CD4-positive, alpha-beta T cell (primary cell): ENCODE data around the gene TSHZ3. TPM values are rescaled to one million over a fixed set of nuclear protein-coding genes. Genes with fewer than 3 reads are reported as not detected.

ENCODE experiments used
- ATAC-seq: fragments of 200-7000 bp; cut with Tn5 transposase; one replicate; pipeline ENCODE4 v1.10.0; 2022; ENCODE audit warnings: mild to moderate bottlenecking; ENCODE audit not compliant: poor library complexity
- CTCF ChIA-PET: fragments of 350-600 bp; sonication (Branson Sonifier 250); formaldehyde crosslinking; loops from one replicate; lab custom pipeline; 2021; ENCODE audit warnings: antibody characterized with exemption, inconsistent platforms; lab: Charles Lee
- POLR2A ChIA-PET: fragments of 350-600 bp; sonication (Branson Sonifier 250); formaldehyde crosslinking; loops from one replicate; lab custom pipeline; 2021; ENCODE audit warnings: antibody characterized with exemption, inconsistent platforms; lab: Charles Lee
- DNase-seq, 14 experiments: peaks; one replicate each; pipeline ENCODE4 v3.0.0-alpha.2; 2013 to 2020; ENCODE audit warnings: mixed read lengths in 2 of 14
- H3K27ac ChIP-seq, 2 donors: one replicate each; pipeline versions ENCODE4 v1.5.1 to v1.7.0; 2013; ENCODE audit warnings: low read length in 2 of 2, low read depth in 1 of 2, mild to moderate bottlenecking in 1 of 2
- H3K27me3 ChIP-seq, 2 experiments: 1 replicate in 1 of 2; 2 replicates in 1 of 2; pipeline versions ENCODE4 v1.6.1 to v1.7.0; 2013; ENCODE audit warnings: low read length in 2 of 2, control low read depth in 1 of 2, mild to moderate bottlenecking in 1 of 2, moderate library complexity in 1 of 2; ENCODE audit not compliant: insufficient read depth in 2 of 2, control insufficient read depth in 1 of 2
- H3K36me3 ChIP-seq: one replicate; pipeline ENCODE4 v1.6.1; 2013; ENCODE audit warnings: low read length, control low read depth; ENCODE audit not compliant: insufficient read depth
- H3K4me1 ChIP-seq: one replicate; pipeline ENCODE4 v1.6.1; 2013; ENCODE audit warnings: low read length, control low read depth; ENCODE audit not compliant: insufficient read depth
- H3K4me3 ChIP-seq: one replicate; pipeline ENCODE4 v1.5.1; 2013; ENCODE audit warnings: mild to moderate bottlenecking, low read length, moderate library complexity
- H3K9me3 ChIP-seq, 2 experiments: 1 replicate in 1 of 2; 2 replicates in 1 of 2; pipeline versions ENCODE4 v1.6.1 to v1.7.0; 2013; ENCODE audit warnings: low read length in 2 of 2, mild to moderate bottlenecking in 2 of 2, control low read depth in 1 of 2, moderate library complexity in 1 of 2; ENCODE audit not compliant: control insufficient read depth in 1 of 2, insufficient read depth in 1 of 2
- H3K27ac Mint-ChIP-seq: one replicate; pipeline ENCODE4 v1.8.0; 2020; ENCODE audit warnings: mixed read lengths
- H3K27me3 Mint-ChIP-seq: one replicate; pipeline ENCODE4 v1.8.0; 2021; ENCODE audit warnings: mixed read lengths
- H3K36me3 Mint-ChIP-seq: one replicate; pipeline ENCODE4 v1.8.0; 2021; ENCODE audit warnings: low read depth, mixed read lengths
- H3K4me1 Mint-ChIP-seq: one replicate; pipeline ENCODE4 v1.8.0; 2021; ENCODE audit warnings: low read depth, mixed read lengths
- H3K4me3 Mint-ChIP-seq: one replicate; pipeline ENCODE4 v1.8.0; 2020; ENCODE audit warnings: mild to moderate bottlenecking, mixed read lengths
- H3K9me3 Mint-ChIP-seq: one replicate; pipeline ENCODE4 v1.8.0; 2020; ENCODE audit warnings: mixed read lengths
- intact Hi-C, 2 experiments: fragments of 100-400 bp; cut with DNase I in 1 of 2; cut with micrococcal nuclease in 1 of 2; formaldehyde crosslinking; loops; one replicate each; pipeline versions ENCODE4 v1.15.1 to v1.9.0; 2023 to 2025; cut with DNase I, micrococcal nuclease
- total RNA-seq, 174 experiments: library from RNA in 2 of 174; stranded (reverse) in 2 of 174; gene quantifications; one replicate each; pipeline ENCODE4 v1.2.3 and lab custom pipeline; 2021 to 2026
- TF ChIP-seq, protein P1 (sequence below): fragments of 200-600 bp; IDR thresholded peaks from one replicate; pipeline ENCODE4 v1.8.0; 2022; ENCODE audit warnings: antibody characterized with exemption, mild to moderate bottlenecking

Gene TSHZ3
- total RNA-seq, 2 experiments from 2014 or later: 0.38 to 0.61 TPM

- H3K4me1 ChIP-seq: no peaks in the 10 kb centered on the region
- Mint-ChIP-seq H3K4me3 (no peak overlapping the region), H3K9me3 (no peaks in the 10 kb centered on the region), H3K27me3 (no peaks in the 10 kb centered on the region), H3K36me3 (no peaks in the 10 kb centered on the region), H3K4me1 (no peaks in the 10 kb centered on the region), H3K27ac (no peak overlapping the region)
- no peaks in the 10 kb centered on the region for H3K27me3 ChIP-seq
- TF ChIP-seq, protein P1, sequence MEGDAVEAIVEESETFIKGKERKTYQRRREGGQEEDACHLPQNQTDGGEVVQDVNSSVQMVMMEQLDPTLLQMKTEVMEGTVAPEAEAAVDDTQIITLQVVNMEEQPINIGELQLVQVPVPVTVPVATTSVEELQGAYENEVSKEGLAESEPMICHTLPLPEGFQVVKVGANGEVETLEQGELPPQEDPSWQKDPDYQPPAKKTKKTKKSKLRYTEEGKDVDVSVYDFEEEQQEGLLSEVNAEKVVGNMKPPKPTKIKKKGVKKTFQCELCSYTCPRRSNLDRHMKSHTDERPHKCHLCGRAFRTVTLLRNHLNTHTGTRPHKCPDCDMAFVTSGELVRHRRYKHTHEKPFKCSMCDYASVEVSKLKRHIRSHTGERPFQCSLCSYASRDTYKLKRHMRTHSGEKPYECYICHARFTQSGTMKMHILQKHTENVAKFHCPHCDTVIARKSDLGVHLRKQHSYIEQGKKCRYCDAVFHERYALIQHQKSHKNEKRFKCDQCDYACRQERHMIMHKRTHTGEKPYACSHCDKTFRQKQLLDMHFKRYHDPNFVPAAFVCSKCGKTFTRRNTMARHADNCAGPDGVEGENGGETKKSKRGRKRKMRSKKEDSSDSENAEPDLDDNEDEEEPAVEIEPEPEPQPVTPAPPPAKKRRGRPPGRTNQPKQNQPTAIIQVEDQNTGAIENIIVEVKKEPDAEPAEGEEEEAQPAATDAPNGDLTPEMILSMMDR: no peak
- no peak for ATAC-seq
- POLR2A ChIA-PET: no interaction called here
- no peak overlapping the region for H3K4me3 ChIP-seq
- H3K27ac ChIP-seq: no peak overlapping the region
- peak in 2 of 14 experiments; percentile 1 to 19 for DNase-seq
- H3K36me3 ChIP-seq: no peaks in the 10 kb centered on the region
- intact Hi-C loops: no loop called here
- CTCF ChIA-PET: no interaction called here
- no peaks in the 10 kb centered on the region for H3K9me3 ChIP-seq
Observed at GRCh38 chr19:31304831-31305312, 44.4 kb downstream of the TSHZ3 start.

- no peak for ATAC-seq
Observed at GRCh38 chr19:31303262-31303815, 45.9 kb downstream of the TSHZ3 start.

DNA sequence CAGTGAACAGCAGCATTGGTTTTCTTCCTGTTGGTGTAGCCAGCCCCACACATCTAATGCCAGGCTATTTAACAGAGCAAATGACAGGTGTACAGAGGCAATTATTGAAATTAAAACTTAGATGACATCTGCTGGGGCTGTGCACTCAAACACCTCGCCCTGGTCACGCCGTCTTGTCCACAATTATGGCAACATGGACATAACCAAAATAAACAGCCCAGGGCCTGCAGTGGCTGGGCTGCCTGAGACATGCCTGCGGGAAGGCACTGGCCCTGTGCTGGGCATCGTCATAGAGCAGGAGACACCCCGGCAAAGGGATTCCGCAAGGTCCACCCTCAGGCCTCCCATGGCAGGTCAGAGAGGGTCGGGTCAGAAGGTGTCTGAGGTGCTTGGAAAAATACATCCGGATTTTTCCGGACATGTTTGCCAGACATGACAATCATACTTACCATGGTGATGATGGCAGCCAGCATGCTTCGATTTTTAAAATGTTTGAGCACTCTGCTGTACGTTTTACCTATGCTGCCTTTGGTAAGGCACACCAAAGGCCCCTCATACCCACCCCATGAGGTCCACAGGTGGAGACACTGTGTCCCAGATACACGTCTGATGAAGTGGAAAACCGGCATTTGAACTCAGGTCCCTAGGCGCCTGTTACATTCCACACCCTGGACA, 47.8 kb downstream of the TSHZ3 start:
- no peak for DNase-seq
- Mint-ChIP-seq H3K4me1 (no peaks in the 10 kb centered on the region), H3K4me3 (no peak overlapping the region), H3K9me3 (no peaks in the 10 kb centered on the region), H3K36me3 (no peaks in the 10 kb centered on the region), H3K27ac (no peak overlapping the region), H3K27me3 (no peaks in the 10 kb centered on the region)
- TF ChIP-seq, protein P1: no peak
- intact Hi-C loops: no loop called here
- Histone ChIP-seq H3K27ac (no peak overlapping the region), H3K4me3 (no peak overlapping the region), H3K27me3 (no peaks in the 10 kb centered on the region), H3K9me3 (no peaks in the 10 kb centered on the region), H3K4me1 (no peaks in the 10 kb centered on the region), H3K36me3 (no peaks in the 10 kb centered on the region)
- ChIA-PET CTCF (no interaction called here), POLR2A (no interaction called here)
- ATAC-seq: no peak

More at GRCh38 chr19:31303262-31303815, 45.9 kb downstream of the TSHZ3 start:
- Histone ChIP-seq H3K4me1 (no peaks in the 10 kb centered on the region), H3K27ac (no peak overlapping the region), H3K36me3 (no peaks in the 10 kb centered on the region), H3K27me3 (no peaks in the 10 kb centered on the region), H3K9me3 (no peaks in the 10 kb centered on the region), H3K4me3 (no peak overlapping the region)
- intact Hi-C loops: no loop called here
- ChIA-PET POLR2A (no interaction called here), CTCF (no interaction called here)
- no peak for DNase-seq
- H3K27me3 Mint-ChIP-seq: no peaks in the 10 kb centered on the region
- H3K36me3 Mint-ChIP-seq: no peaks in the 10 kb centered on the region
- TF ChIP-seq, protein P1: no peak
- H3K27ac Mint-ChIP-seq: no peak overlapping the region
- no peaks in the 10 kb centered on the region for H3K9me3 Mint-ChIP-seq
- H3K4me1 Mint-ChIP-seq: no peaks in the 10 kb centered on the region
- no peak overlapping the region for H3K4me3 Mint-ChIP-seq
